T-helper 2 cell (primary cell): ENCODE data around the gene DOC2B.

Experiments
- DNase-seq, 5 experiments: peaks; one replicate each; pipeline versions ENCODE4 v3.0.0 to v3.0.0-alpha.2; 2012 to 2022

DOC2B gene

DNA sequence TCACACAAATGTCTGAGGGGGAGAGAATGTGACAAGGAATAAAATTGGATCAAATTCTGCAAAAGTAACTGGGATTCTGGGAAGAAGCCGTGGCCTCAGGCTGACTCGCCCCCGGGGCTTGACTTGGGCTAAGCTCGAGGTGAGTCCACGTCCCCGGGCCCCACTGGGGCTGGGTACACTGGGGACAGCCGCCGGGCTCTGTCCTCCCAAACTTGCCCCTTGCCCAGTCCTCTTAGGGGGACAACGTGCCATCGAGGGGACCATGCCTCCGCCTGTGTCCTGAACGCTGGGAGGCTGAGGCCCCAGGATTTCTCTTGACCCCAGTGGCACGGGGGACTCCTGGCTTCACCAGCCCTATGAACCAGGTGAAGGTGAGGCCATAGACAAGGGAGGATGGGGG is 21.1 kb downstream of the DOC2B start:
- DNase-seq, result no peak

GRCh38 chr17:159609-160008 is 21.8 kb downstream of the DOC2B start:
- DNase-seq, result no peak

- DNase-seq, result no peak
Observed at GRCh38 chr17:158379-158778, 23.1 kb downstream of the DOC2B start.

- DNase-seq, result no peak
Observed at GRCh38 chr17:157901-158300, 23.5 kb downstream of the DOC2B start.

DNA sequence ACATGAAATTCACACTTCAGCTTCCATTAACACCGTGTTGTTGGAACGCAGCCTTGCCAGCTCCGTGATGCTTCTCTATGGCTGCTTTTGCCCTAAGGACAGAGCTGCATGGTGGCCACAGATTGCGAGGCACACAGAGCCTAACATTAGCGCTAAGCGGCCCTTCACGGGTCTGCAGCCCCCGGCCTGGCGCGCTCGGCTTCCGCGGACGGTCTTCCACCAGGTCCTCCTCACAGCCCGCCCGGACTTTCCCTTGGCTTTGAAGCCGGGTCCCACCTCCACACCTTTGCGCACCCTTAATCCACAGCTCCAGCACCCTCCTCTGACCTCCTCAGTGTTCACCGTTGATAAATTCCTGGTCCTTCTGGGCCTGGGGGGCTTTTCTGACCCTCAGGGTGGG is 24.5 kb downstream of the DOC2B start:
- no peak for DNase-seq

DNA sequence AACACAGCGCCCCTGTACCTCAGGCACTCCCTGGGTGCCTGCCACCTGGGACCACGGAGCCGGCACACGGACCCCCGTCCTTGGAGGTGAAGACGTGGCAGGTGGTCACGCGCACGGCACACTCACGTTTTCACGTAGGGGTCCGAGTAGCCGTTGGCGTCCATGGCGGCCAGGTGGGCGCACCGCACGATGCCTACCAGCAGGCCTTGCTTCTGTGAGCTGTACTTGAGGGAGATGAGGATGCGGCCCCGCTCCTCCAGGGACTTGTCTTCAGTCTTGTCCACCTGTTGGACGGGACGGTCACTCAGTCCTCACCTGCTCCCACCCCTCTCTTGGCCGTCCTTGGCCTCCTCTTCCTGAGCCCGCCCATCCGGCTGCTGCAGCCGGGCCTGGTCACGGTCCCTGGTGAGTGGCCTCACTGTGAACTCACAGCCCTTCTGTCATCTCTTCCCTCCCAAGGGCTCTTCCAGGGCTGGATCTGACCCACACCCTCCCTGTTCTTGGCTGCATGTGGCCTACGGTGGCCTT is 25.3 kb downstream of the DOC2B start:
- no peak for DNase-seq

GRCh38 chr17:155576-155975 is 25.9 kb downstream of the DOC2B start:
- no peak for DNase-seq

GRCh38 chr17:153851-154250 is 27.6 kb downstream of the DOC2B start:
- no peak for DNase-seq

DNA sequence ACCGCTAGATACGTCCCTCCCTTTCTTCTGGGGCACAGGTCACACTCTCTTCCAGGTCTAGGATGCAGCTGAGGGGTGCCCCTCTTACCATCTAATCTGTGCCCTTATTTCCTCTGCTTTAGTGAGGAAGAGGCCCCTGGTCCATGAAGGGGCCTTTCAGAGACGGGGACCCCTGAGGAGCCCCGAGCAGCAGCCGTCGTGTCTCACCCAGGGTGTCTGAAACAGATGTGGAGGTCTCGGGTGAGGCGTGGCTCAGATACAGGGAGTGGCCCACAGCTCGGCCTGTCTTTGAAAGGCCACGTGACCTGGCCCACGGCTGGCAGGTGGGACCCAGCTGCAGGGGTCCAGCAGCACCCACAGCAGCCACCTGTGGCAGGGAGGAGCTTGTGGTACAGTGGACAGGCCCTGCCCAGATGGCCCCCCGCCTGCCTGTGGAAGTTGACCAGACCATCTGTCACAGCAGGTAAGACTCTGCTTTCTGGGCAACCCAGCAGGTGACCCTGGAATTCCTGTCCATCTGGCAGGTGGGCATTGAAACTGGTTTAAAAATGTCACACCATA is 28.5 kb downstream of the DOC2B start:
- no peak for DNase-seq

GRCh38 chr17:151886-152859 is 29.3 kb downstream of the DOC2B start:
- DNase-seq, result no peak

DNA sequence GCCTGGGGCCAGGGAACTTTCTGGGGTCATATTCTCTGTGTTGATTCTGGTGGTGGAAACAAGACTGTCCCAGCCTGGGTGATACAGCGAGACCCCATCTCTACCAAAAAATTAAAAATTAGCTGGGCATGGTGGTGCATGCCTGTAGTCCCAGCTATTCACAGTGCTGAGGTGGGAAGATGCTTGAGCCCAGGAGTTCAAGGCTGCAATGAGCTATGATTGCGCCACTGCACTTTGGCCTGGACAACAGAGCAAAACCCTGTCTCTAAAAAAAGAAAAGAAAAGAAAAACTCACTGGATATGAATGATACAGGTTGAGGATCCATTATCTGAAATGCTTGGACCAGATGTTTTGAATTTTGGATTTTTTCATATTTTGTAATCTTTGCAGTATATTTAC is 30.4 kb downstream of the DOC2B start:
- DNase-seq, result no peak

GRCh38 chr17:149897-150584 is 31.4 kb downstream of the DOC2B start:
- no peak for DNase-seq

- no peak for DNase-seq
Observed at GRCh38 chr17:149231-149630, 32.2 kb downstream of the DOC2B start.

- no peak for DNase-seq
Observed at GRCh38 chr17:148757-149156, 32.7 kb downstream of the DOC2B start.

GRCh38 chr17:147796-148740 is 33.4 kb downstream of the DOC2B start:
- no peak for DNase-seq

DNA sequence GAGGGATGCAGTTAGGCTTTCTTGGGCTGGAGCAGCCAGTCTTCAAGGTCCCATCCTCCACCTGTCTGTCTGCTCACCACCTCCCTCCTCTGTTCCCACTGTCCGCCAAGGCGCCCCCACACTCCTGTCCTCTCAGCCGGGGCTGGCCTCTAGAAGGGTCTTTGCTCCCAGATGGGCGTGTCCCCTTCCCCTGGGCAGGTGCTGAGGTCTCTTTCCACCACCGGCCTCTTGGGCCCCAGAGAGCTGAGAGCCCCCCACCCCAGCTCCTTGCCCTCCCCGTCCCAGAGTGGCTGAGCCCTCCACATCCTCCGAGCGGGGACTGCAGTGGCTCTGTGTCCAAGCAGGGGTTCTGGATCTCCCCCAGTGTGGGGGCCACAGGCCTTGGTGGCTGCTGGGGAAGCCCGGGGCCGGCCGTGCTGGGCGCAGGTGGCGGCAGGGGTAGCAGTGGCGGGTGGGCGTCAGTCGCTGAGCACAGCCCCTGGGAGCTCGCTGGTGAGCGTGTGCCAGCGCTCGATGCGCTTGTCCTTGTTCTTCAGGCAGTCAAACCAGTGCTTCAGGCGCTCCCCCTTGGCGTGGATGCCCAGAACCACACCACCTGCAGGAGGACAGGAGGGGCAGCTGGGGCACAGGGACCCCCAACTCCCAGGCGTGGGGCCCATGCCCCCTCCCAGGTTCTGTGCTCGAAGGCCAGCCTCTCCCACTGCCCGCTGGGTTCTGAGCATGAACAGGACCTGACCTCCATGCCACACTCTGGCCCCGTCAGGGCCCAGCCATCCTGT is 34.3 kb downstream of the DOC2B start:
- no peak for DNase-seq

DNA sequence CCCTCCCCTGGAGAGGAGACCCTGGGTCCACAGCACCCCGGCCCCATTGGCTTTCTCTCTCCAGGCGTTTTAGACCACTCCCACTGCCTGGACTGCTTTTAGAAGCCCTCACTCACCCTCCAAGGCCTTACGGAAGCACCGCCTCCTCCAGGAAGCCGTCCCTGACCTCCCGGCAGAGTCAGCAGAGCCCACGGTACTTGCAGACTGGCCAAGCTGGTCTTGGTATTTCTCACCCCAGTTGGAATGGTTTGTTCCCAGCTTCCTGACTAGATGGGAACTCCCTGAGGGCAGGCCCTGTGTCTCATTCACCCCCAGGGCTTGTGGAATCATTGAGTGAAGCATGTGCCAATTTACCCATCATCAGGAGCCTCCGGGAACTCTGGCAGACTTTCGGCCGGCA is 34.9 kb downstream of the DOC2B start:
- no peak for DNase-seq

- DNase-seq, result no peak
Observed at GRCh38 chr17:145671-146541, 35.5 kb downstream of the DOC2B start.

GRCh38 chr17:144936-145670 is 36.3 kb downstream of the DOC2B start:
- no peak for DNase-seq
